Fibroblast of lung (primary cell): ENCODE data around the gene CMSS1. TPM values are rescaled to one million over a fixed set of nuclear protein-coding genes. Genes with fewer than 3 reads are reported as not detected.

ENCODE experiments used
- DNase-seq, 2 donors: peaks; one replicate each; pipeline versions ENCODE4 v3.0.0 to v3.0.0-alpha.2; 2010; ENCODE audit warnings: low read depth in 2 of 2
- H2AFZ ChIP-seq: 2 replicates; pipeline ENCODE4 v1.5.1; 2012; ENCODE audit warnings: low read length, control low read depth, inconsistent platforms
- H3K27ac ChIP-seq: 2 replicates; pipeline ENCODE4 v1.5.1; 2011; ENCODE audit warnings: low read length, control low read depth; ENCODE audit not compliant: insufficient read depth
- H3K27me3 ChIP-seq: 2 replicates; pipeline ENCODE4 v1.5.1; 2011; ENCODE audit warnings: mild to moderate bottlenecking, low read length; ENCODE audit not compliant: control insufficient read depth, insufficient read depth
- H3K36me3 ChIP-seq: 2 replicates; pipeline ENCODE4 v1.5.1; 2011; ENCODE audit warnings: low read length; ENCODE audit not compliant: control insufficient read depth, insufficient read depth
- H3K4me1 ChIP-seq: 2 replicates; pipeline ENCODE4 v1.5.1; 2011; ENCODE audit warnings: low read length; ENCODE audit not compliant: control insufficient read depth, insufficient read depth; ENCODE audit errors: extremely low read depth
- H3K4me2 ChIP-seq: 2 replicates; pipeline ENCODE4 v1.5.1; 2011; ENCODE audit warnings: low read length, control low read depth; ENCODE audit not compliant: insufficient read depth; ENCODE audit errors: extremely low read depth
- H3K4me3 ChIP-seq, 4 experiments: fragments of 200-600 bp in 1 of 4; sonication (generic) in 1 of 4; replicated peaks in 1 of 4; 2 replicates each; pipeline ENCODE4 v1.5.1; 2011 to 2016; ENCODE audit warnings: low read length in 4 of 4, low read depth in 3 of 4, mild to moderate bottlenecking in 3 of 4, control low read depth in 2 of 4, inconsistent platforms in 1 of 4, mixed read lengths in 1 of 4; ENCODE audit not compliant: insufficient read depth in 1 of 4; ENCODE audit errors: control extremely low read depth in 1 of 4
- H3K79me2 ChIP-seq: 2 replicates; pipeline ENCODE4 v1.5.1; 2012; ENCODE audit warnings: mild to moderate bottlenecking, low read length, inconsistent platforms; ENCODE audit not compliant: control insufficient read depth, insufficient read depth
- H3K9ac ChIP-seq: 2 replicates; pipeline ENCODE4 v1.5.1; 2011; ENCODE audit warnings: mild to moderate bottlenecking, low read length, control low read depth; ENCODE audit not compliant: insufficient read depth
- H3K9me3 ChIP-seq: 2 replicates; pipeline ENCODE4 v1.5.1; 2012; ENCODE audit warnings: low read depth, low read length; ENCODE audit not compliant: control insufficient read depth, insufficient read depth
- H4K20me1 ChIP-seq: 2 replicates; pipeline ENCODE4 v1.5.1; 2011; ENCODE audit warnings: low read length; ENCODE audit not compliant: control insufficient read depth, insufficient read depth; ENCODE audit errors: extremely low read depth
- CTCF ChIP-seq, 2 donors: IDR thresholded peaks in 1 of 2; conservative IDR thresholded peaks in 1 of 2; 1 replicate in 1 of 2; 2 replicates in 1 of 2; pipeline ENCODE4 v1.5.1; 2011 to 2012; ENCODE audit warnings: low read length in 2 of 2, control low read depth in 1 of 2, inconsistent platforms in 1 of 2, low read depth in 1 of 2, mild to moderate bottlenecking in 1 of 2
- EZH2 ChIP-seq: IDR thresholded peaks from 2 replicates; pipeline ENCODE4 v1.5.1; 2012; ENCODE audit warnings: low read length, control low read depth, mild to moderate bottlenecking; ENCODE audit errors: missing control alignments
- polyA plus RNA-seq, 2 donors: library from polyadenylated mRNA; depleted of rRNA in 1 of 2; stranded (reverse) in 1 of 2; unstranded in 1 of 2; fragments of >200 nt; gene quantifications; 2 replicates each; pipeline ENCODE4 v1.2.1, GENCODE V29; 2011 to 2012; ENCODE audit warnings: missing spikeins in 1 of 2
- total RNA-seq: library from RNA; depleted of rRNA; stranded (reverse); fragments of >200 nt; gene quantifications from 2 replicates; pipeline ENCODE4 v1.2.1, GENCODE V29; 2014

The CMSS1 gene
- total and polyA plus RNA-seq, 2 donors (not counting 1 experiment from before 2014, with no cell fraction given) = 6.9 to 13.2 TPM

DNA sequence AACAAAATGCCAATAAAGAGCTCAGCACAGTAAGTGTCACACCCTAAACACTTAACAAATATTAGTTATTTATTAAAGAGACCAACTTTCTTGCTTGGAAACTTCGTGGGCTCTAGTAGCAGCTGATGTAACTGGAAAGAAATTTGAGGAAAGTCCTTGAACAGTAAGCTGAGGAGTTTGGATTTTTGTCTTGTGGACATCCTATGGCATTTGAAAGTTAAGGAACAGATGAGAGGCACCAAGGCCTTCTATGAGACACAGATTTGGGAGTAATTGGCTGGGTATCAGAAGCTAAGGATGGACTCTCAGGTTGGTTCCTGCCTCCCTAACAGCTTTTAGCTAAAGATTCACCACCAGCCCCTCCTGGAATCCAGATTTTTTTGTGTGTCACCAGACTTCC is 356.3 kb downstream of the CMSS1 start:
- H3K4me1 ChIP-seq = no peaks in the 10 kb centered on the region
- no peak overlapping the region for H3K4me3 ChIP-seq
- no peaks in the 10 kb centered on the region for H3K27me3 ChIP-seq
- TF ChIP-seq CTCF (conservative IDR thresholded peaks at IDR 0.05 in 1 of 2, IDR thresholded peaks at IDR 0.05 in 1 of 2; ENCODE audit: low read depth in 1 of 2, low read length in 2 of 2) (no peak), EZH2 (no peak)
- no peaks in the 10 kb centered on the region for H3K9me3 ChIP-seq
- DNase-seq = peak in 1 of 2 donors; percentile 26
- H3K36me3 ChIP-seq = no peaks in the 10 kb centered on the region
- no peak overlapping the region for H3K4me2 ChIP-seq
- no peaks in the 10 kb centered on the region for H3K79me2 ChIP-seq
- H4K20me1 ChIP-seq = no peaks in the 10 kb centered on the region
- no peak overlapping the region for H3K27ac ChIP-seq
- H3K9ac ChIP-seq = no peak overlapping the region
- no peak overlapping the region for H2AFZ ChIP-seq

- H2AFZ ChIP-seq = no peak overlapping the region
- H3K27ac ChIP-seq = no peak overlapping the region
These were observed 358.1 kb downstream of the CMSS1 start for GRCh38 chr3:100175637-100176280.

More at GRCh38 chr3:100175637-100176280, 358.1 kb downstream of the CMSS1 start:
- H3K9ac ChIP-seq = no peak overlapping the region
- no peaks in the 10 kb centered on the region for H3K4me1 ChIP-seq
- no peaks in the 10 kb centered on the region for H3K36me3 ChIP-seq
- no peaks in the 10 kb centered on the region for H3K9me3 ChIP-seq
- DNase-seq = no peak
- H4K20me1 ChIP-seq = no peaks in the 10 kb centered on the region
- no peaks in the 10 kb centered on the region for H3K27me3 ChIP-seq
- no peak for TF ChIP-seq EZH2
- no peak for TF ChIP-seq CTCF (conservative IDR thresholded peaks at IDR 0.05 in 1 of 2, IDR thresholded peaks at IDR 0.05 in 1 of 2; ENCODE audit: low read depth in 1 of 2, low read length in 2 of 2)
- no peaks in the 10 kb centered on the region for H3K79me2 ChIP-seq
- H3K4me3 ChIP-seq = no peak overlapping the region
- H3K4me2 ChIP-seq = no peak overlapping the region
